Parathyroid adenoma (tissue), 2 donors: Measurements from ENCODE around the gene CDC42EP2.

Source experiments
- H2AFZ ChIP-seq: fragments of 300-600 bp; sonication (generic); one replicate; pipeline ENCODE4 v1.7.0; 2017; ENCODE audit warnings: antibody characterized with exemption, mild to moderate bottlenecking
- H3K27ac ChIP-seq: fragments of 300-600 bp; sonication (generic); one replicate; pipeline ENCODE4 v1.7.0; 2017
- H3K27me3 ChIP-seq: fragments of 300-600 bp; sonication (generic); one replicate; pipeline ENCODE4 v1.7.0; 2017; ENCODE audit warnings: low read length; ENCODE audit not compliant: control insufficient read depth, insufficient read depth
- H3K36me3 ChIP-seq: fragments of 300-600 bp; sonication (generic); one replicate; pipeline ENCODE4 v1.7.0; 2017; ENCODE audit warnings: low read length; ENCODE audit not compliant: control insufficient read depth, insufficient read depth
- H3K4me1 ChIP-seq: fragments of 300-600 bp; sonication (generic); one replicate; pipeline ENCODE4 v1.7.0; 2017; ENCODE audit warnings: control low read depth
- H3K4me2 ChIP-seq: fragments of 300-600 bp; sonication (generic); one replicate; pipeline ENCODE4 v1.7.0; 2017; ENCODE audit warnings: low read length
- H3K4me3 ChIP-seq: fragments of 300-600 bp; sonication (generic); one replicate; pipeline ENCODE4 v1.7.0; 2017; ENCODE audit warnings: low read depth, low read length
- H3K79me2 ChIP-seq: fragments of 300-600 bp; sonication (generic); one replicate; pipeline ENCODE4 v1.7.0; 2017; ENCODE audit warnings: control low read depth
- H3K9ac ChIP-seq: fragments of 300-600 bp; sonication (generic); one replicate; pipeline ENCODE4 v1.7.0; 2017; ENCODE audit warnings: mild to moderate bottlenecking
- H3K9me3 ChIP-seq: fragments of 300-600 bp; sonication (generic); one replicate; pipeline ENCODE4 v1.7.0; 2017; ENCODE audit warnings: low read length; ENCODE audit not compliant: control insufficient read depth
- CTCF ChIP-seq: fragments of 300-600 bp; sonication (generic); IDR thresholded peaks from one replicate; pipeline ENCODE4 v1.7.0; 2017; ENCODE audit warnings: antibody characterized with exemption, mild to moderate bottlenecking
- donor health status: primary hyperparathyroidism.

CDC42EP2 gene

GRCh38 chr11:65314501-65315203 is at the start of gene CDC42EP2:
Gene CDC42EP2, plus strand, starts transcription at chr11:65314866. Its CDS starts 6,033 bp downstream, at chr11:65320899.
- H3K36me3 ChIP-seq, result no peaks in the 10 kb centered on the region
- H3K4me1 ChIP-seq, result peaks cover 5% of the 10 kb centered on the region
- H3K4me3 ChIP-seq, result peak within 1 kb of the TSS; percentile 73
- no peaks in the 10 kb centered on the region for H3K9me3 ChIP-seq
- no peaks in the 10 kb centered on the region for H3K27me3 ChIP-seq
- H3K79me2 ChIP-seq, result no peaks in the 10 kb centered on the region
- H3K27ac ChIP-seq, result peak within 1 kb of the TSS; percentile 79
- H2AFZ ChIP-seq, result peak within 1 kb of the TSS; percentile 79
- no peak for TF ChIP-seq CTCF
- no peak within 1 kb of the TSS for H3K9ac ChIP-seq
- H3K4me2 ChIP-seq, result peak within 1 kb of the TSS; percentile 74

- Histone ChIP-seq H3K27ac (no peak overlapping the region), H3K4me1 (peaks cover 2% of the 10 kb centered on the region), H3K79me2 (no peaks in the 10 kb centered on the region), H3K27me3 (no peaks in the 10 kb centered on the region), H2AFZ (no peak overlapping the region), H3K4me2 (no peak overlapping the region), H3K4me3 (no peak overlapping the region), H3K36me3 (no peaks in the 10 kb centered on the region), H3K9ac (no peak overlapping the region), H3K9me3 (no peaks in the 10 kb centered on the region)
- TF ChIP-seq CTCF, result no peak
Observed at GRCh38 chr11:65266210-65266609, 48.5 kb upstream of the CDC42EP2 start.

- H3K79me2 ChIP-seq, result no peaks in the 10 kb centered on the region
- no peak overlapping the region for H2AFZ ChIP-seq
- no peak overlapping the region for H3K9ac ChIP-seq
- no peak overlapping the region for H3K4me2 ChIP-seq
- no peak overlapping the region for H3K27ac ChIP-seq
- no peaks in the 10 kb centered on the region for H3K36me3 ChIP-seq
- no peaks in the 10 kb centered on the region for H3K4me1 ChIP-seq
- TF ChIP-seq CTCF, result peak; percentile 61
- H3K27me3 ChIP-seq, result no peaks in the 10 kb centered on the region
- H3K9me3 ChIP-seq, result no peaks in the 10 kb centered on the region
- H3K4me3 ChIP-seq, result no peak overlapping the region
Observed at GRCh38 chr11:65274735-65275682, 39.7 kb upstream of the CDC42EP2 start.

- Histone ChIP-seq H3K36me3 (no peaks in the 10 kb centered on the region), H3K27ac (no peak overlapping the region), H3K4me3 (no peak overlapping the region), H3K79me2 (no peaks in the 10 kb centered on the region), H3K27me3 (no peaks in the 10 kb centered on the region), H3K4me2 (no peak overlapping the region), H3K9ac (no peak overlapping the region), H2AFZ (no peak overlapping the region), H3K9me3 (no peaks in the 10 kb centered on the region), H3K4me1 (no peaks in the 10 kb centered on the region)
- no peak for TF ChIP-seq CTCF
Observed at GRCh38 chr11:65275906-65276305, 38.8 kb upstream of the CDC42EP2 start.
